Measurements from ENCODE around the gene IL3RA. TPM values are rescaled to one million over a fixed set of nuclear protein-coding genes. Genes with fewer than 3 reads are reported as not detected.

IL3RA gene
- polyA plus RNA-seq, 3 donors, result 8.6 to 13.1 (median 11.0) TPM

DNA sequence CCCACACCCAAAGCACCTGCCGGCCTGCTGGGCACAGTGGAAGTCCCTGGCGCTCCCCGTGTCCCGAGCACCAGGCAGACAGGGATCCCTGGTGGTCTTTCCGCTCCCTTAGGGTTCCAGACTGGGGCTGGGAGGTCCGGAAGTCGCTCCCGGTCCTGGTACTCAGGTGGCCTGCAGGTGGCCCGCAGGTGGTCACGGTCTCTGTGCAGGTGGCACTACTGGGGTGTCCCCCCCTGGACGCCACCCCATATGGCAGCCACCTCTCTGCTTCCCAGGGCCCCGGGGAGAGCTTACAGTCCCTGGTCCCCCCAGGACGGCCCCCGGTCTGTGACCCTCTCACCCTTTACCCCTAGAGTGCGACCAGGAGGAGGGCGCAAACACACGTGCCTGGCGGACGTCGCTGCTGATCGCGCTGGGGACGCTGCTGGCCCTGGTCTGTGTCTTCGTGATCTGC lies 41.7 kb downstream of the IL3RA start:
- no peak for DNase-seq (ENCODE audit: low read depth in 3 of 3, low spot score in 2 of 3)

DNA sequence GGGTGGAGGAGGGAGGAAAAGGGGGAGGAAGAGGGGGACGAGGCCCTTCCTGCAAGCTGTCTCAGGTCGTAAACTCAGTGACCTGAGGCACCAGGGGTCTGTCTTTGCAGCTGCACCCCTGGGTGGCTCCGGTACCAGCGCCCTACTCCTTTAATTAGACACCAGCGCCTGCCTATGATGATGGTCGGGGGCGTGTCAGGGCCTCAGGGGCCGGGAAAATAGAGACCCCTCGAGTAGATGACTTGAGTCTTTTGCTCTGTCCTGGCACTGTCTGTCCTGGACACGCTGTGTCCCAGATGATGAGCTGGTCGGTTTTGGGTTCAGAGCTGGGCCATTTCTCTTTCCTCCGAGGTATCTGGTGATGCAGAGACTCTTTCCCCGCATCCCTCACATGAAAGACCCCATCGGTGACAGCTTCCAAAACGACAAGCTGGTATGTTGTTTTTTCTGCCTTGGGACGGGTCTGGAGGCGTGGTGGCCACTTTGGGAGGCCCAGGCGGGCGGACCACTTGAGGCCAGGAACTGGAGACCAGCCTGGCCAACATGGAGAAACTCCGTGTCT lies 44.2 kb downstream of the IL3RA start:
- no peak for DNase-seq (ENCODE audit: low read depth in 3 of 3, low spot score in 2 of 3)

DNA sequence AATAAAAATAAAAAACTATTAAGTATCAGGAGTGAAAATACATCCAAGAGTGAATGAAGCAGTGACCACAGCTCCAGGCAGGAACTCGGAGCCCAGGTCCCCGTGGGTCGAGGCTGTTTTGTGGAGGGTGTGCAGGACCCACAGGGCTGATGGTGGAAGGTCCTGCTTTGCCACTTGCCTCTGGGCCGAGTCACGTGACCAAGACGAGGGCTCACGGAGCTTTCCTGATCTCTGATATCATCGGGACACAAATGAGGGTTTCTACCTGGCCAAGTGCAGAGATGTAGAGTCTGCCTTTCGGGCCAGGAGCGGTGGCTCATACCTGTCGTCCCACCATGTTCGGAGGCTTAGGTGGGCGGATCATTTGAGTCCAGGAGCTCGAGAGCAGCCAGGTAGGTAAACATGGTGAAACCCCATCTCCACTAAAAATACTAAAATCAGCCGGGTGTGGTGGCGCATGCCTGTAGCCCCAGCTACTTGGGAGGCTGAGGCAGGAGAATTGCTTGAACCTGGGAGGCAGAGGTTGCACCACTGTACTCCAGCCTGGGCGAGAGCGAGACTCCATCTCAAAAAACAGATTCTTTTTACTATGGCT lies 48.2 kb downstream of the IL3RA start:
- DNase-seq (ENCODE audit: low read depth in 3 of 3, low spot score in 2 of 3), result no peak

DNA sequence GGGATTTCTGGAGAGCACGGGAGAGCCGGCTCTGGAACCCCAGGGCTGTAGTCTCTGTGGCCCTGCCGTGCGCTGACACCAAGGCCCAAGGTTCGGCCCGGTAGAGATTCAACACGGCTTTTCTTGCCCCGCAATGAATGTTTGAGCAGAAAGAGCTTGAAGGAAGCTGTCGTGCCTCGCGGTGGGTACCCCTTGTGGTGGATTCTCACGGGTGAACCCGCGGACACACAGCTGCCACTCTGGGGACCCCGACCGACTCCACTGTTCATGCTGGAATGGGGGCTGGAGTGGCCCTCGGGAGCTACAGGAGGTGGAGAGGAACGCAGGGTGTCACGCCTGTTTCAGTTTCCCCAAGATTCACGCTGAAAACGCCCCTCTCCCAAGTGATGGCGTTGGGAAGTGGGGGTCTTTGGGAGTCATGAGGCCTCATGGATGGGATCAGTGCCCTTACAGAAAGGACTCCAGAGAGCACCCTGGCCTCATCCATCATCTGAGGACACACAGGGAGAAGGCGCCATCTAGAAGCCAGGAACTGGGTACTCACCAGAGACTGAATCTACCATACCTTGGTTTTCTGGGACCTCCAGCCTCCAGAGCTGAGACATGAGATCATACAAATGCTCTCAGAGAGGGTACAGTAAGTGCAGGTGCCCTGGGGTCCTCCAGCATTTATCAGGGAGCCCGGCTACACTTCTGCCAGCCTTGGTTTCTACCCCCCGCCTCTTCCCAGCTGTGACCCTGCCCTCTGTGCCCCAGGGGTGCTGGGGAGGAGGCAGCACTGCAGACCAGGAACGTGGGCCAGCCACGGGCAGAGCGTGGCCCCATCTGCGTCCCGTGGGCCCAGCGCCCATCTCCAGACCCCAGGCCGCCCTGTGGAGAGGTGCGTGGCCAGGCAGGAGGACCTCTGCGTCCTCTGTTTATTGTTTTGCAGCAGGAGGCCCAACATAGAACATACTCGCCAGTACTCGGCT lies 49.0 kb downstream of the IL3RA start:
- no peak for DNase-seq (ENCODE audit: low read depth in 3 of 3, low spot score in 2 of 3)

DNA sequence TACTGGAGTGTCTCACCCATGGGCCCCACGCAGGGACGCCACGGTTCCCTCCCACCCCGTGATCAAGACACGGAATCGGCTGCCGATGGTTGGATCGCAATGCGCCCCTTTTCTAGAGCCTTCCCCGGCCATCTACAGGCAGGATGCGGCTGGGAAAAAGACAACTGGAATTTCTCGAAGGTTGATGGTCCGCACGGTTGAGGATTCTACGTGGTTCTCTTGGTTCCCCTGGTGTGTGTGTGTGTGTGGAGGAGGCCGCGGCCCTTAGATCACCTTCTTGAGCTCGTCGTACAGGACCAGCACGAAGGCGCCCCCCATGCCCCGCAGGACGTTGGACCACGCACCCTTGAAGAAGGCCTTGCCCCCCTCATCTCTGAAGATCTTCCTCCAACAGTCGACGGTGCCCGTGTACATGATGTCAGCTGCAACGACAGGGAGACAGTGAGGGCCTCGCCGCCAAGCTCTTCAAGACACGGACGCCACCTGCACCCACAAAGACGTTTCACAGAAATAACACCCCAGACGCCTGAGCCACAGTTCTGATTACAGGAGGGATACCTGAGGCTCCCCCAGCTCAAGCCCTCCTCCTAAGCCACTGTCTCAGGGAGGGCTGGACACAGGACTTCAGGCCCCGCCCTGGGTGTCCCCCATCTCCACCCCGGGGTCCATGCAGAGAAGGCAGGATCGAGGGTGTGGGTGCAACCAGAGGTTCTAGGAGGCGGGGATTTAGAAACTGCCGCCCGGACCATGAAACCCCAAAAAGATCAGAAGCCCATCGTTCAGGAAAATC lies 49.9 kb downstream of the IL3RA start:
- DNase-seq (ENCODE audit: low read depth in 3 of 3, low spot score in 2 of 3), result no peak

DNA sequence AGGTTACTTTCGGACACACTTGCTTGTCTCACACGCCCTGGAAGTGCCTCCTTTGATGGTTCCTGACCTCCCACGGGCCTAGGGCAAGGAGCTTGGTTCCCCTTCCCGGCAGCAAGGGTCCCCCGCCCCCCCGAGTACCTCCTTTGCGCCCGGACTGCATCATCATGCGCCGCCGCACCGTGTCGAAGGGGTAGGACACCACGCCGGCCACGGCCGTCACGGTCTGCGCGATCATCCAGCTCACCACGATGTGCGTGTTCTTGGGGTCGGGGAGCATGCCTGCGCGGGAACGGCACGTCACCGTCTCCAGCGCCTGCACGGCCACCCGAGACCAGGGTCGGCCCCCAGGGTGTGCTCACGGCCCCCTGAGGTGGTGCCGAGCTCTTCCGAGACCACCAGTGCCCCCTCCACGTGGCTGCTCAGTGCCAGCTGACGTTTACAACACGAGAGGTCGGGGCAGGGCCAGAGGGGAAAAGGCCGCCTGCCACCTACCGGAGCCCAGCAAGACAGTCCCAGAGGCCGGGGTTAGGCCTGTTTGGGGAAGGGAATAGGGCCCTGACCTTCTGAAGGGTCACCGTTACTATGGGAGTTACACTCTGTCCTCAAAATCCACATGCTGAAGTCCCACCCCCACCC lies 50.7 kb downstream of the IL3RA start:
- DNase-seq (ENCODE audit: low read depth in 3 of 3, low spot score in 2 of 3), result no peak

DNA sequence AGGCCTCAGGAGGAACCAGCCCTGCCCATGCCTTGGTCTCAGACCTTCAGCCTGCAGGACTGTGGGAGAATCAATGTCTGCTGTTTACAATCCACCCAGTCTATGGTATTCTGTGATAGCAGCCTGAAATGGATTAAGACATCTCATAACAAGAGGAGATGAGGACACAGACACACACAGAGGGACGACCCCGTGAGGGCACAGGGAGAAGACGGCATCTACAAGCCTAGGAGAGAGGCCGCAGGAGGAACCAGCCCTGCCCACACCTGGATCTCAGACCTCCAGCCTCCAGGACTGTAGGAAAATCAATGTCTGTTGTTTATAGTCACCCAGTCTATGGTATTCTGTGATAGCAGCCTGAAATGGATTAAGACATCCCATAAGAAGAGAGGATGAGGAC lies 52.1 kb downstream of the IL3RA start:
- DNase-seq (ENCODE audit: low read depth in 3 of 3, low spot score in 2 of 3), result no peak

DNA sequence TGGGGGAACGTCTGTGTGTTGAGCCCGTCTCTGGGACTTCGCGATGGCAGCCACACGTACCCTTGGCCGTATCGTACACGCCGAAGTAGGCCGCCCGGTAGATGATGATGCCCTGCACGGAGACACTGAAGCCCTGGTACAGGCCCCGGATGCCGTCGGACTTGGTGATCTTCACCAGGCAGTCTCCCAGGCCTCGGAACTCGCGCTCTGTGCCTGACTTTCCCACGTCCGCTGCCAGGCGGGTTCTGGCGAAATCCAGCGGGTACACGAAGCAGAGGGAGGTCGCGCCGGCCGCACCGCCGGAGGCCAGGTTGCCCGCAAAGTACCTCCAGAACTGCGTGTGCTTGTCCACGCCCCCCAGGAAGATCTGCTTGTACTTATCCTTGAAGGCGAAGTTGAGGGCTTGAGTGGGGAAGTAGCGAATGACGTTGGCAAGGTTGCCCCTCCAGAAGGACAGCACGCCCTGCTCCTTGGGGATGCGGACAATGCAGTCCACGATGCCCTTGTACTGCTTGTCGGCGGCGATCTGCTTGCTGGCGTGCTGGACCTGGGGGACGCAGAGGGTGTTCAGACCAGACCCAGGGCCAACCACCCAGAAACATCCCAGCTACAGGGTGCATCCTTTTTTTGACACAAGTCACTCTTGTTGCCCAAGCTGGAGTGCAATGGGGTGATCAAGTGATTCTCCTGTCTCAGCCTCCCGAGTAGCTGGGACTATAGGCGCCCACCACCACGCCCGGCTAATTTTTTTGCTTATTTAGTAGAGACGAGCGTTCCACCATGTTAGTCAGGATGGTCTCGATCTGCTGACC lies 52.8 kb downstream of the IL3RA start:
- DNase-seq (ENCODE audit: low read depth in 3 of 3, low spot score in 2 of 3), result no peak

DNA sequence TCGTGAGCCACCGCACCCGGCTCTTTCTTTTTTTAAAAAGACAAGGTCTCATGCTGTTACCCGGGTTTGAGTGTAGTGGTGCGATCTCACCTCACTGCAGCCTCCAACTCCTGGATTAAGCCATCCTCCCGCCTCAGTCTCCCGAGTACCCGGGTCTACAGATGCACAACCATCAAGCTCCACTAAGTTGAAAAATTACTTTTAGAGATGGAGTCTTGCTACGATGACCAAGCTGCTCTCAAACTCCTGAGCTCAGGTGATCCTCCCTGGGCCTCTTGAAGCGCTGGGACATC lies 53.4 kb downstream of the IL3RA start:
- DNase-seq (ENCODE audit: low read depth in 3 of 3, low spot score in 2 of 3), result no peak

DNA sequence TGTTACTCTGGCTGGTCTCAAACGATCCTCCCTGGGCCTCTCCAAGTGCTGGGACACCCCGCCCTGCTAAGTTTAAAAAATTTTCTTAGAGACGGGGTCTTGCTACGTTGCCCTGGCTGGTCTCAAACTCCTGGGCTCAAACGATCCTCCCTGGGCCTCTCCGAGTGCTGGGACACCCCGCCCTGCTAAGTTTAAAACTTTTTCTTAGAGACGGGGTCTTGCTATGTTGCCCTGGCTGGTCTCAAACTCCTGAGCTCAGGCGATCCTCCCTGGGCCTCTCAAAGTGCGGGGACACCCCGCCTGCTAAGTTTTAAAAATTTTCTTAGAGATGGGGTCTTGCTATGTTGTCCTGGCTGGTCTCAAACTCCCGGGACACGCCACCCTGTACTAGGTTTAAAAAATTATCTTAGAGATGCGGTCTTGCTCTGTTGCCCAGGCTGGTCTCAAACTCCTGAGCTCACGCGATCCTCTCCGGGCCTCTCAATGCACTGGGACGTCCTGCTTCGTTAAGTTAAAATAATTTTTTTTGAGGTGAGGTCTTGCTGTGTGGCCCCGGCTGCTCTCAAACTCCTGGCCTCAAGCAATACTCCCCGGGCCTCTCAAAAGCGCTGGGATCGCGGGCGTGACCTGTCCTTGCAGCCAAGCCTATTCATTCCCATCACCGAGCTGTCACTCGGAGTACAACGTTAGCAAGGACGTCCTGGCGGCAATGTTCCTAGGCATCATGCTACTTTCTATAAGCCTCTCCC lies 54.2 kb downstream of the IL3RA start:
- no peak for DNase-seq (ENCODE audit: low read depth in 3 of 3, low spot score in 2 of 3)

DNA sequence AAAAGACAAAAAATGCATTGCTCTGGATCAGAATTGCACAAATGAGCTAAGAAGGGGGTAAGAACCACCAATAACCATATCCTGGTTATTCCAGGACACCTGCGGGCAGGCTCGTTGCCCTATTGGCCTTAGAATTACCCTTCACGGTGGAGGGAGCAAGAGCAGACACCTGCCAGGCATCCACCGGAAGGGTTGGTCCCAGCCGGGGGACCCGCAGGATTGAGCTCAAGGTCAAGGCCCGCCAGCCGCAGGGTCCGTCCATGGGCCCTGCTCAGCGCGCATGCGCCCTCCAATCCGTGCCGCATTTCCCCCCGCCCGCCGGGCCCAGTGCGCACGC lies 54.8 kb downstream of the IL3RA start:
- DNase-seq (ENCODE audit: low read depth in 3 of 3, low spot score in 2 of 3), result no peak

DNA sequence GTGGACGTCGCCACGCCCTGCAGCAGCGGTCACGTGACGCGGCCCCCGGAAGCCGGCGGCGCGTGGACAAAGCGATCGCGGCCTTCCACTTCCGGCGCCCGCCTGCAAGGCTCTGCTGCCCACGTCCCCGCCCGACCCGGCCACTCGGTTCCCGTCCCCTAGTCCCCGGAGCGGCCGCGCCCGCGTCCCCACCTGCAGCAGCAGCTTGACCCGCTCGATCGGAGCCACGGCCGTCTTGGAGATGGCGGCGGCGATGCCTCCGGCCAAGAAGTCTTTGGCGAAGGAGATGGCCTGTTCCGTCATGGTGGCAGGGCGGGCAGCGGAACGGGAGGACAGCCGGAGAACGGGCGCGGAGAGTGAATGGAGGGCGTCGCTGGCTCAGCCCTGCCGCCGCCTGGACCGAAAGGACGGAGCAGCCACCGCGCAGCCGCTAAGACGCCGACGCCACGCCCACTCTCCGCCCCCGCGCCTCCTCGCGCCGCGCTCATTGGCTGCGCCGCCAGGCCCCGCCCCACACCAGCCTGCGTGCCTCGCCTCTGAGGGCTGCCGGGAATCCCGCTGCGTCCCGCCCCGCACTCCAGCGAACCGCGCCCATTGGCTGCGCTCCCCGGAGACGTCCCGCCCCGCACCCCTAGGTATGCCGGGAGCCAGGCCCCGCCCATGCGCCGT lies 55.3 kb downstream of the IL3RA start, which contains the start of gene SLC25A6:
Gene SLC25A6, minus strand, starts transcription at position 407 of the 669 bp plus-strand sequence. Its CDS starts 104 bp downstream, at position 303.
- DNase-seq (ENCODE audit: low read depth in 3 of 3, low spot score in 2 of 3), result peak; percentile 81 to 94 (median 92)

DNA sequence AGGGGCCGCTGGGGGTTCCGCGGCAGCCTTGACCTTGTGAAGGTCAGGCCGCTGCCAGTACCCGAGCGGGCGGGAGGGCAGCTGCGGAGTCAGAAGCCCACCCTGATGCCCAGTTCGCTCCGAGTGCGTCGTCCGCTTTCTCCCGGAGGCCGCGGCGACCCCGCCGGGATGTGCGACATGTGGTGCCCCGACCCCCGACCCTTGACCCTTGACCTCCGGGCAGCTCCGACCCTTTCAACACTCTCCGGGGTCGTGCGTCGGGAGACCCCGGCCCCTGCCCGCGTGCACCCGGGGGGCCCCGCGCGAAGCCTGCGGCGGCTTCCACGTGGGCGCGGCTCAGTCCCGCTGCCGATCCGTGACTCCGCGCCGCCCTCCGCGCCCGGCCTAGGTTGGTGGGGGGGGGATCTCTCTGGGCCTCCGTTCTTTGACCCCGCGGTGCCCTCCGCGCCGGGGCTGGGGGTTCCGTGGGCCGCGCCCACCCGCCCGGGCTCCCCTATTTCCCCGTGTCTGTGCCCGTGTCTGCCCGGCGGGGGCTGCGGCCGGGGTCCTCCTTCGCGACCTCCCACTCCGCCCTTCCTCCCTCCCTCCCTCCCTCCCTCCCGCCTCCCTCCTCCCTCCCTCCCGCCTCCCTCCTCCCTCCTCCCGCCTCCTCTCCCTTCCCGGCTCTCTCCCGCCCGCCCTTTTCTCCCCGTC lies 55.9 kb downstream of the IL3RA start:
- DNase-seq (ENCODE audit: low read depth in 3 of 3, low spot score in 2 of 3), result peak in 2 of 3 donors; percentile 50 to 65

DNA sequence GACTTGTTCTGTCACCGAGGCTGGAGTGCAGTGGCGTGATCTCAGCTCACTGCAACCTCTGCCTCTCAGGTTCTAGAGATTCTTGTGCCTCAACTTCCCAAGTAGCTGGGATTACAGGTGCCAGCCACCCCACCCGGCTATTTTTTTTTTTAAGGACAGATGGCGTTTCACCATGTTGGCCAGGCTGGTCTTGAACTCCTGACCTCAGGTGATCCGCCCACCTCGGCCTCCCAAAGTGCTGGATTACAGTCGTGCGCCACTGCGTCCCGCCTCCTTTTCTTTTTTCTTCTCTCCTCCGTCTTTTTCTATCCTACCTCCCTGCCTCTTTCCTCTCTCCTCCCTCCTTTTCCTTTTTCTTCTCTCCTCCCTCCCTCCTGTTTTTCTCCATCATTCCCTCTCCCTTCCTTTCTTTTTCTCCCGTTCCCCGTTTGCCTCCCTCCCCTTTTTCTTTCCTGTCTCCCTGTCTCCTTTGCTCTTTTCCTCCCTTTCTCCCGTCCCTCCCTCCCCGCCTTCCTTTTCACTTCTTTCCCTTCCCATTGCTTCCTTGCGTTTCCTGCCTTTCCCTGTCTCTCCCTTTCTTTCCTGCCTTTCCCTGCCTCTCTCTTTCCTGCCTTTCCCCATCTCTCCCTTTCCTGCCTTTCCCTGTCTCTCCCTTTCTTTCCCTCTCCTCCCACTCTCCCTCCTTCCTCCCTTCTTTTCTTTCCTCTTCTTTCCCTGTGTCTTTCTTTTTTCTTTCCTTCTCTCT lies 57.5 kb downstream of the IL3RA start:
- no peak for DNase-seq (ENCODE audit: low read depth in 3 of 3, low spot score in 2 of 3)

DNA sequence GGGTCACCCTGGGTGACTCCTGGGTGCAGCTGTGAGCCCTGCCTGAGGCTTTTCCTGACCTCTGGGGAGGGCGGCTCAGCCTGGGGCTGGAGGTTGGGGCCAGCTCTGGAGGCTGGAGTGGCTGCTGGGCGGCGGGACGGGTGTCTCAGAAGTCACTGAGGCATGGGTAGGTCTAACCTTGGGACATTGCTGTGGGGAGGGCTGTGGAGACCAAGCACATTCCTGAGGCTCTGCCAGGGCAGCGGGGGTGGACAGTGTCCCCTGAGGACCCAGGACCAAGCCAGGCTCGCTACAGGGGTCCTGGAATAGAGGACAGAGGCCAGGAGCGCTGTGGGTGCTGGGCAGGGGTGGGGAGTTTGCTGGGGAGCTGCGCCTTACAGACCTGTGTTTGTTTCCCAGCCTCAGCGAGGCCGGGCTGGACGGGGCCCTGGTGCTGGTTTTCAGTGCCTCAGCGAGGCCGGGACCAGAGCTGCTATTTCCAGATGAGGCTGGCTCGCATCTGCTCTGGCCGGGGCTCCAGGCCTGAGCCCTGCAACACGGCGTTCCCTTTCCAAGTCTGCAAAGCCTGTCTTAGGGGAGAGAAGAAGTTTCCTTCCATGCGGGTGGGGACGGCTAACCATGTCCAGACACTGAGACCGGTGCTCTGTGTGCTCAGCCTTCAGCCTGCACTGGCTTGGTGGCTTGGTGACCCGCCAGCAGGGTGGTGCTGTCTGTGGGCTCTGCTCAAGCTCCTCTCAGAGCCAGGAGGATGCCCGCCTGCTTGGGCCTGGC lies 58.3 kb downstream of the IL3RA start:
- no peak for DNase-seq (ENCODE audit: low read depth in 3 of 3, low spot score in 2 of 3)

DNA sequence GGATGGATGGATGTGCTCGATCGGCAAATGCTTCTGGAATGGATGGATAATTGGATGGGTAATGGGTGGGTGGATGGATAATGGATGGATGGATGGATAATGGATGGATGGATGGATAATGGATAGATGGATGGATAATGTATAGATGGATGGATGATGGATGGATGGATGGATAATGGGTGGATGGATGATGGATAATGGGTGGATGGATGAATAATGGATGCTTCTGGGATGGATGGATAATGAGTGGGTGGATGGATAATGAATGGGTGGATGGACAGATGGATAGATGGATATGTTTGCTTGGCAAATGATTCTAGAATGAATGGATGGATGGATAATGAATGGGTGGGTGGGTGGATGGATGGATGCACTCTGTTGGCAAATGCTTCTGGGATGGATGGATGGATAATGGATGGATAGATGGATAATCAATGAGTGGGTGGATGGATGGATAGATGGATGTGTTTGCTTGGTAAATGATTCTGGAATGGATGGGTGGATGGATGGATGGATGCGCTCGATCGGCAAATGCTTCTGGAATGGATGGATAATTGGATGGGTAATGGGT lies 59.1 kb downstream of the IL3RA start:
- DNase-seq (ENCODE audit: low read depth in 3 of 3, low spot score in 2 of 3), result no peak

Measured in right renal cortex interstitium (tissue), 3 donors.